GM20000 (cell line): Measurements from ENCODE around the gene PRDM8.
"Not testable (repeated sequence)": the region's sequence is repeated elsewhere in the genome, so short reads cannot be mapped to it uniquely, and the experiment has no call there.

Experiments
- DNase-seq: peaks from one replicate; pipeline ENCODE4 v3.0.0; 2012; ENCODE audit warnings: low spot score
- TF ChIP-seq, protein P1 (sequence below): IDR thresholded peaks from 2 replicates; pipeline ENCODE4 v1.5.1; 2012; ENCODE audit warnings: mild to moderate bottlenecking, control low read depth; ENCODE audit errors: extremely low read depth, missing control alignments

Gene PRDM8

DNA sequence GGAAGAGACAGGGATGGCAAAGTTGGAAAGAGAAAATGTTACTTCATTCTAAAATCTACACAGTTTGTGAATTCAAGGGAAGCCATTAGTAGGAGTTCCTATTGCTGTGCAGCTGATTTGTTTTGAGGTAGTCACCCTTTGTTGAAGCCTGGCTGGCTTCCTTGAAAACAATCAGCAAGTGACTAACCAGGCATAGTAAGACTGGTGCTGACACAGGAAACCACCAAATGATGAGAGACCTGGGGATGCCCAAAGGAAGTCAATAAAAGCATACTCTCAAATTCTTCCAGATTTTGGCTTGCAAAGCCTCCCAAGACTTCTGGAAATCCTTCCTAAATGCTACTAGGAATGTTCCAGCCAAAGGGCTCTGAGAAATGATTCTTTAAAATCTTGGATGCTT, 23.9 kb upstream of the PRDM8 start:
- DNase-seq, result peak; percentile 21
- TF ChIP-seq, protein P1, sequence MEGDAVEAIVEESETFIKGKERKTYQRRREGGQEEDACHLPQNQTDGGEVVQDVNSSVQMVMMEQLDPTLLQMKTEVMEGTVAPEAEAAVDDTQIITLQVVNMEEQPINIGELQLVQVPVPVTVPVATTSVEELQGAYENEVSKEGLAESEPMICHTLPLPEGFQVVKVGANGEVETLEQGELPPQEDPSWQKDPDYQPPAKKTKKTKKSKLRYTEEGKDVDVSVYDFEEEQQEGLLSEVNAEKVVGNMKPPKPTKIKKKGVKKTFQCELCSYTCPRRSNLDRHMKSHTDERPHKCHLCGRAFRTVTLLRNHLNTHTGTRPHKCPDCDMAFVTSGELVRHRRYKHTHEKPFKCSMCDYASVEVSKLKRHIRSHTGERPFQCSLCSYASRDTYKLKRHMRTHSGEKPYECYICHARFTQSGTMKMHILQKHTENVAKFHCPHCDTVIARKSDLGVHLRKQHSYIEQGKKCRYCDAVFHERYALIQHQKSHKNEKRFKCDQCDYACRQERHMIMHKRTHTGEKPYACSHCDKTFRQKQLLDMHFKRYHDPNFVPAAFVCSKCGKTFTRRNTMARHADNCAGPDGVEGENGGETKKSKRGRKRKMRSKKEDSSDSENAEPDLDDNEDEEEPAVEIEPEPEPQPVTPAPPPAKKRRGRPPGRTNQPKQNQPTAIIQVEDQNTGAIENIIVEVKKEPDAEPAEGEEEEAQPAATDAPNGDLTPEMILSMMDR, result no peak

DNA sequence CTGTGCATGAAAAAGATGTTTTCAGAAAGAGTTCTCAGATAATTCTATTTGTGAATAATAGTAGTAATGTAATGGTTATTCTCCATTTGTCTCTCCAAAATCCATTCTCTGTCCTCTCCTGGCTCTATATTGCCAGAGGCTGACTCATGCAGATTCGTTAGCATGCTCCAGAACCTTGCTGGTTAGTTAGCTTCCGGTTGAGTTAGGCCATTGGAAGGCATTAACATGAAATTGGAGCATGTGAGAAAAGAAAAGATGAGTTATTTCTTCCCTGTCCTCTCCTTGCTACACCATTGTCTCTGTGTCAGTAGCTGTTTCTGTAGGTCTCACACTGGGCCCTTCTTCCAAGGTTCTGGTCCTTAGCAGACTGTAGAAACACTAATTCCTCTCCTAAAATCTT, 23.5 kb upstream of the PRDM8 start:
- TF ChIP-seq, protein P1, result no peak
- no peak for DNase-seq

DNA sequence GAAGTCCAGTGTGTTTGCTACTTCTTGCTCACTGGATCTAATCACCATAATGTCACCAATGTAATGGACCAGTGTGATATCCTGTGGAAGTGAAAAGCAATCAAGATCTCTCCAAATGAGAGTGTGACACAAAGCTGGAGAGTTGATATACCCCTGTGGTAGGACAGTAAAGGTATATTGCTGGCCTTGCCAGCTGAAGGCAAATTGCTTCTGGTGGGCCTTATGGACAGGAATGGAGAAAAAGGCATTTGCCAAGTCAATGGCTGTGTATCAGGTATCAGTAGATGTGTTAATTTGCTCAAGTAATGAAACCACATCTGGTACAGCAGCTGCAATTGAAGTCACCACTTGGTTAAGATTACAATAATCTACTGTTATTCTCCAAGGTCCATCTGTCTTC, 19.5 kb upstream of the PRDM8 start:
- not testable (repeated sequence) for DNase-seq

DNA sequence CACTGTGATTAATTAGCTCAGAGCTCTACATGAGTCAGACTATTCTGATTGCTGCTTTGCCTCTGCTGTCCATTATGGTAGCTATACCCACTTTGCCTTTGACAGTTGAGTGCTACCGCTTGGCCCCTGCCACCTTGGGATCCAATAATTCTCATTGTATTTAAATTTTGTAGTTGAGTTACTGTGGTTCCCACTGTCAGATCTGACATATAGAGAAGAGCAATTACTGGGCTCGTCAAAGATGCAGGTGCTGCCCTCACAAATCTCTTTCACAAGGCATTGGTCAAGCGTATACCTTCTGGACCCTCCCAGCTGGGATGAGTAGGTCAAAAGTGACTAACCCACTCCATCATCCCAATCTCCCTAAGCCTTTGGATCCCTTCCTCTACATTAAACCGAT, 18.3 kb upstream of the PRDM8 start:
- TF ChIP-seq, protein P1, result no peak
- no peak for DNase-seq

DNA sequence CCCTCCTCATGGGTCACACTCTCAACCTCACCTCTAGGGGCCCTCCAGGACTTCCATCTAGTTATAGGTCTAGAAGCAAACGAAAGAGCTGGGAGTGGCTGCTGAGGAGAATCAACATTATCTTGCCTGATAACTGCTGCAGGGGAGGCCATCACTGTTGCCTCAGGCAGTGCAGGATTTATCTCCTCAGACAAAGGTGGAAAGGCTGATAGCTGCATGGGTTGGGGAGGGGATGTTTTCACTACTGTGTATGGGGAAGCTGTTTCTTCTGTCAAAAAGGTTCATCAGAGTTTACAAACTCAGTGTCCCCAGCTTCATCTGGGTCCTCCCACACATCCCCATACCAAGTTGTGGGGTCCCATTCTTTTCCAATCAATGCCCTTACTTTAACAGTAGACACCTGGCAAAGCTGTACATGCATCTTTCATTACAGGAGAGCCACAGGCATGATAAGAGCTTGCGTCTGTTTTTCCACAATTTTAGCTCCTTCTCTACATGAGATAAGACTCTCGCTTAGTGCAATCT, 17.6 kb upstream of the PRDM8 start:
- no peak for DNase-seq
- TF ChIP-seq, protein P1, result no peak

DNA sequence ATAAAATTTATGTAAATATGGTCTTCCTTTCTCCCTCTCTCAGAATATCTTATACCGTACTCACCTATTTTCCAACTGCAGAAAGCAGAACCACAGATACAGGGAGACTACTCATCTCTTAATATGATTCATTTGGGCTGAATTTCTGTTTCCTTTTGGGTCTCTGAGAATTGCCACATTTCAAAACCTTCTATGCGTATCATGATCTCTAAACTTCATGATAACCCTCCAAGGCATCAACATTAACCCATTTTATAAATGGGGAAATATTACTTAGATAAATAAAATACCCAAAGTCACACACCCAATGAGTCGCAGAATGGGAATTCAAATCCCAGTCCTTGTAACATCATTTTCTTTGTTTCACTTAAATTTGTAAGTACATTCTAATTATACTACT, 16.6 kb upstream of the PRDM8 start:
- no peak for DNase-seq
- TF ChIP-seq, protein P1, result no peak

DNA sequence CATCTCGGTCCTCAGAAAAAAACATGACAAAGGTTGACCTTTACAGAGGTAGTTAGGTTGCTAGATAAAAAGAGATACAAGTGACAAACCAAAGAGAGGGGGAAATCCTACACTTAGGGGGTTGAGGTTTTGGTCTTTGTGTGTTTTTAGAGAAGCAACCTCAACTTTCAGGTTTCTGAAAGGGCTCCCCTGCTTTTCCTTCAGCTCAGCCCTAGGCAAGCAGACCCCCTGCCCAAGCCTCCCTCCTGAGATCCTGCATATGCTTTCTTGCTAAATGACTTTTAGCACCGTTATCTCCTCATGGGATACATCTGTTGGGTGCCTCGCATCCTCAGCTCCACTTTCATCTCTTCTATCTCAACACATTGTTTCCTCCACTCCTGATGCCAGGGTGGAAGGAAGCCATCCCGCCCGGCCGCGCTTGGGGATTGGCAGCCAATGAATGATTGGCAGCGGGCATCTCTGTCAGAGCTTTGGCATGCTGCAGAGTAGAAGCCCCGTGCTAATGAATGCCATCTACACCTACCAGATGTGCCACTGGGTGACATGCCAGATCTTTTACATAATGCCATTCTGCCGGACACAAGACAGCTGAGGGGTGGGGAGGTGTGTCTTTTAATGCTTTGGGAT, 15.0 kb upstream of the PRDM8 start:
- TF ChIP-seq, protein P1, result no peak
- peak; percentile 46 for DNase-seq
